Large intestine (tissue), 3 donors: ENCODE data around the gene CHRNB1. TPM values are rescaled to one million over a fixed set of nuclear protein-coding genes. Genes with fewer than 3 reads are reported as not detected.

Experiments used
- DNase-seq, 2 donors: peaks; one replicate each; pipeline versions ENCODE4 v3.0.0 to v3.0.0-alpha.2; 2013
- H3K27ac ChIP-seq: one replicate; pipeline ENCODE4 v1.5.1; 2013; ENCODE audit warnings: low read length
- H3K27me3 ChIP-seq: 2 replicates; pipeline ENCODE4 v1.6.1; 2013; ENCODE audit warnings: low read length; ENCODE audit not compliant: control insufficient read depth, insufficient read depth
- H3K36me3 ChIP-seq: 2 replicates; pipeline ENCODE4 v1.6.1; 2013; ENCODE audit warnings: low read length; ENCODE audit not compliant: control insufficient read depth, insufficient read depth
- H3K4me1 ChIP-seq: one replicate; pipeline ENCODE4 v1.6.1; 2013; ENCODE audit warnings: low read length; ENCODE audit not compliant: control insufficient read depth, insufficient read depth
- H3K4me3 ChIP-seq: one replicate; pipeline ENCODE4 v1.5.1; 2013; ENCODE audit warnings: low read length
- H3K9me3 ChIP-seq: one replicate; pipeline ENCODE4 v1.6.1; 2013; ENCODE audit warnings: mild to moderate bottlenecking, low read depth, low read length, moderate library complexity; ENCODE audit not compliant: control insufficient read depth
- WGBS: methylation state at CpG from one replicate; pipeline ENCODE4 v1.1.5; 2013; ENCODE audit warnings: low lambda C conversion rate; ENCODE audit not compliant: insufficient coverage; 5-methylcytosine and 5-hydroxymethylcytosine counted together
- polyA plus RNA-seq: library from polyadenylated mRNA; unstranded; fragments of 120-200 nt; gene quantifications from one replicate; pipeline ENCODE4 v1.2.1, GENCODE V29; 2013

The CHRNB1 gene
- polyA plus RNA-seq, 1 donor: 7.4 TPM

GRCh38 chr17:7499161-7499560 lies 54.3 kb downstream of the CHRNB1 start:
- Histone ChIP-seq H3K36me3 (peaks cover 88% of the 10 kb centered on the region), H3K27me3 (no peaks in the 10 kb centered on the region), H3K9me3 (no peaks in the 10 kb centered on the region), H3K27ac (no peak overlapping the region), H3K4me3 (no peak overlapping the region), H3K4me1 (no peaks in the 10 kb centered on the region)
- no peak for DNase-seq
- WGBS: no CpG with 5 or more reads among the region's 11 CpGs

GRCh38 chr17:7501729-7502128 lies 56.9 kb downstream of the CHRNB1 start:
- WGBS: no CpG with 5 or more reads among the region's 14 CpGs
- Histone ChIP-seq H3K36me3 (peaks cover 91% of the 10 kb centered on the region), H3K27ac (no peak overlapping the region), H3K4me3 (no peak overlapping the region), H3K9me3 (no peaks in the 10 kb centered on the region), H3K27me3 (no peaks in the 10 kb centered on the region), H3K4me1 (no peaks in the 10 kb centered on the region)
- no peak for DNase-seq

GRCh38 chr17:7502171-7502847 lies 57.4 kb downstream of the CHRNB1 start:
- H3K27ac ChIP-seq: no peak overlapping the region
- H3K4me1 ChIP-seq: no peaks in the 10 kb centered on the region
- WGBS: no CpG with 5 or more reads among the region's 20 CpGs
- DNase-seq: no peak
- H3K36me3 ChIP-seq: peaks cover 91% of the 10 kb centered on the region
- no peak overlapping the region for H3K4me3 ChIP-seq
- no peaks in the 10 kb centered on the region for H3K27me3 ChIP-seq
- H3K9me3 ChIP-seq: no peaks in the 10 kb centered on the region

DNA sequence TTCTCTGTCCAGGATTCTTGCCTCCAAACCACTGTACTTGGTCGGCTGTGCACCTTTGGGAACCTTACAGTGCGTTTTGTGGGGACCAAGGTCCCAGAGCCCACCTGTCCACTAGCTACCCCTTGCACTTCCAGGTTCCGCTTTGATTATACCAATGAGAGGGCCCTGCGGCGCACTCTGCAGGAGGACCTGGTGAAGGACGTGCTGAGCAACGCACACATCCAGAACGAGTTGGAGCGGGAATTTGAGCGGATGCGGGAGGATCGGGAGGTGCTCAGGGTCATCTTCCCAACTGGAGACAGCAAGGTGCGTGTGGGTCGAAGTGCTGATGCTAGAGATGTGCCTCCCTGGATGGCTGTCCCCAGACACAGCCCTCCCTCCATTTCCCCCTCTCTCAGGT lies 58.1 kb downstream of the CHRNB1 start:
- Histone ChIP-seq H3K4me3 (no peak overlapping the region), H3K36me3 (peaks cover 87% of the 10 kb centered on the region), H3K4me1 (no peaks in the 10 kb centered on the region), H3K9me3 (no peaks in the 10 kb centered on the region), H3K27ac (no peak overlapping the region), H3K27me3 (no peaks in the 10 kb centered on the region)
- WGBS: no CpG with 5 or more reads among the region's 14 CpGs
- DNase-seq: no peak

DNA sequence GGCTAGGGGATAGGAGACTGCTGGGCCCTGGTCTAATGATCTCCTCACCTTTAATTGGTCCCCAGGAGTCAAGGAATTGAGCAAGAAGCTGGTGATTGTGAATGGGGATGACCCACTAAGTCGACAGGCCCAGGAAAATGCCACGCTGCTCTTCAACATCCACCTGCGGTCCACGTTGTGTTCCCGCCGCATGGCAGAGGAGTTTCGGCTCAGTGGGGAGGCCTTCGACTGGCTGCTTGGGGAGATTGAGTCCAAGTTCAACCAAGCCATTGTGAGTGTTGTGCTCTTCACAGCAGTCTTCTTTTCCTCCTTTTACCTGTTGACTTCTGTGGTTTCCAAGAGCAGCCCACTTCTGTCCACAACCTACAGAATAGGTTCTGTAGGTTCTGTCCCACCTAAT lies 58.7 kb downstream of the CHRNB1 start:
- Histone ChIP-seq H3K27me3 (no peaks in the 10 kb centered on the region), H3K36me3 (peaks cover 87% of the 10 kb centered on the region), H3K9me3 (no peaks in the 10 kb centered on the region), H3K27ac (no peak overlapping the region), H3K4me3 (no peak overlapping the region), H3K4me1 (no peaks in the 10 kb centered on the region)
- DNase-seq: no peak
- WGBS: no CpG with 5 or more reads among the region's 8 CpGs

Other genes with a start within 250 kb of the CHRNB1 start
- gene DLG4, start 225.2 kb upstream of the CHRNB1 start, polyA plus RNA-seq: 16.7 TPM
- gene ACADVL, start 225.1 kb upstream of the CHRNB1 start, polyA plus RNA-seq: 490 TPM
- gene DVL2, start 210.5 kb upstream of the CHRNB1 start, polyA plus RNA-seq: 44.5 TPM
- 45.4 TPM for gene PHF23, start 205.6 kb upstream of the CHRNB1 start, polyA plus RNA-seq
- gene GABARAP, start 202.6 kb upstream of the CHRNB1 start, polyA plus RNA-seq: 724 TPM
- gene CTDNEP1, start 193.3 kb upstream of the CHRNB1 start, polyA plus RNA-seq: 124 TPM
- gene ELP5, start 192.8 kb upstream of the CHRNB1 start, polyA plus RNA-seq: 45.8 TPM
- gene CLDN7, start 182.6 kb upstream of the CHRNB1 start, polyA plus RNA-seq: 250 TPM
- gene SLC2A4, start 163.3 kb upstream of the CHRNB1 start, polyA plus RNA-seq: 1.1 TPM
- 2.8 TPM for gene YBX2, start 150.4 kb upstream of the CHRNB1 start, polyA plus RNA-seq
- gene EIF5A, start 137.4 kb upstream of the CHRNB1 start, polyA plus RNA-seq: 263 TPM
- 53.0 TPM for gene GPS2, start 129.7 kb upstream of the CHRNB1 start, polyA plus RNA-seq
- gene NEURL4, start 115.7 kb upstream of the CHRNB1 start, polyA plus RNA-seq: 28.7 TPM
- 12.2 TPM for gene ACAP1, start 108.5 kb upstream of the CHRNB1 start, polyA plus RNA-seq
- 8.2 TPM for gene KCTD11, start 92.9 kb upstream of the CHRNB1 start, polyA plus RNA-seq
- 0.04 TPM for gene TMEM95, start 89.9 kb upstream of the CHRNB1 start, polyA plus RNA-seq
- gene TNK1, start 64.0 kb upstream of the CHRNB1 start, polyA plus RNA-seq: 7.4 TPM
- 16.9 TPM for gene PLSCR3, start 50.5 kb upstream of the CHRNB1 start, polyA plus RNA-seq
- 187 TPM for gene TMEM256, start 41.0 kb upstream of the CHRNB1 start, polyA plus RNA-seq
- 12.9 TPM for gene NLGN2, start 37.2 kb upstream of the CHRNB1 start, polyA plus RNA-seq
- not detected for gene SPEM1, start 24.7 kb upstream of the CHRNB1 start, polyA plus RNA-seq
- gene SPEM2, start 19.4 kb upstream of the CHRNB1 start, polyA plus RNA-seq: not detected
- not detected for gene SPEM3, start 16.2 kb upstream of the CHRNB1 start, polyA plus RNA-seq
- 7.5 TPM for gene TMEM102, start 9.6 kb upstream of the CHRNB1 start, polyA plus RNA-seq
- gene FGF11, start 5.5 kb upstream of the CHRNB1 start, polyA plus RNA-seq: 1.3 TPM
- 65.6 TPM for gene ZBTB4, start 34.6 kb downstream of the CHRNB1 start, polyA plus RNA-seq
- gene SLC35G6, start 36.4 kb downstream of the CHRNB1 start, polyA plus RNA-seq: 0.52 TPM
- 98.7 TPM for gene POLR2A, start 39.3 kb downstream of the CHRNB1 start, polyA plus RNA-seq
- 32.7 TPM for gene TNFSF12, start 104.0 kb downstream of the CHRNB1 start, polyA plus RNA-seq
- 23.4 TPM for gene TNFSF13, start 113.7 kb downstream of the CHRNB1 start, polyA plus RNA-seq
- 47.7 TPM for gene SENP3, start 116.9 kb downstream of the CHRNB1 start, polyA plus RNA-seq
- 512 TPM for gene CD68, start 134.6 kb downstream of the CHRNB1 start, polyA plus RNA-seq
- 105 TPM for gene MPDU1, start 138.8 kb downstream of the CHRNB1 start, polyA plus RNA-seq
- gene SOX15, start 145.0 kb downstream of the CHRNB1 start, polyA plus RNA-seq: 2.0 TPM
- gene FXR2, start 169.8 kb downstream of the CHRNB1 start, polyA plus RNA-seq: 28.2 TPM
- gene SAT2, start 182.8 kb downstream of the CHRNB1 start, polyA plus RNA-seq: 327 TPM
- gene SHBG, start 185.1 kb downstream of the CHRNB1 start, polyA plus RNA-seq: 23.6 TPM
- gene ATP1B2, start 205.9 kb downstream of the CHRNB1 start, polyA plus RNA-seq: 4.8 TPM
- 49.7 TPM for gene TP53, start 242.4 kb downstream of the CHRNB1 start, polyA plus RNA-seq
- 7.9 TPM for gene WRAP53, start 243.4 kb downstream of the CHRNB1 start, polyA plus RNA-seq